ENCODE measurements around the gene RBBP9.
A peak's percentile ranks its signal among the peaks of the same experiment; 100 is the strongest.

Gene RBBP9

DNA sequence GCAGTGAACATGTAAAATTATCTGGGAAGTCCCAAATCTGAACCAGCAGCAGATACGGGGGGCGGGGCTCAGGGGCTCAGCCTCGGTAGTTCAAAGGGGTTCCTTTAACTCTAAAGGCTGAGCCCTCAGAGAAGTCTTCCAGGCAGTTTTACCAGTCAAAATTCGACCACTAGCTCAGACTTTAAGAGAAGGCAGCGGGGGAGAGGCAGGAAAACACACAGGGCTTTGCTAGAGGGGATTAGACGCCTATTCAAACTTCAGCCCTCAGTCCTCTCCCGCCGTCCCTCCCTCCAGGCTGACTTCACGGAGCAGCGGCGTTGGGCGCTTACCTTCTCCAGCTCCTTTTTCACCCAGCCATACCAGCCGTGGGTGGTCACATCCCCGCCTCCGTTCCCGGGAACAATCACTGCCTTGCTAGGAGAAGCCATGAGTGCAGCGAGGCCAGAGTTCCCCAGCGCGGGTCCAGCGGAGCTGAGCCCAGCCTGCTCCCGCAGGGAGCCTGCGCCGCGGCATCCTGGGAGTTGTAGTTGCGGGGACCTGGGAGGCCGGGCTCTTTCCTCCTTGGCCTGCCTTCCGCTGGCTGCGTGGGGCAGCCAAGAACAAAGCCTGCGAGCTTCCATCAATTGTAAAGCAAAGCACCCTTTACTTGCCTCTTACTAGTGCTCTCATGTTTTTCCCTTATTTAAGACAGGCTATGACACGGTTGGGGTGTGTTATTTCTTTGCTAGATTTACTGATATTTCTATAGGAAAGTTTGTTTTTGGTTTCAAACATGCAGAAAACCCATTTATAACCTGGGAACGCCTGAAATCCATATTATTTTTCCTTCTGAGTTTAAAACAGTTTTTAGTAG lies at the start of gene RBBP9:
Gene RBBP9, minus strand, starts transcription at position 486 of the 853 bp plus-strand sequence. Its CDS starts 58 bp downstream, at position 428.
- CTCF ChIA-PET: interaction anchor here (0.5 to 0.8 kb wide), 3 partner anchors 24 to 1512 kb away, joined by 3 to 7 read pairs (median 4); no protein-coding TSS in a partner anchor
- H3K36me3 ChIP-seq (ENCODE audit: control insufficient read depth in 2 of 2, insufficient read depth in 1 of 2, low read length in 2 of 2): peaks cover 0 to 18% of the 10 kb centered on the region in 2 experiments; a peak in 1 of 3 replicates
- POLR2A ChIA-PET: interaction anchor here (1.3 to 4.8 kb wide), 4 partner anchors 10 to 208 kb away, joined by 4 to 90 read pairs (median 8); partner anchors contain the start of genes DZANK1, POLR3F, SEC23B and ZNF133
- no peaks in the 10 kb centered on the region for H3K9me3 ChIP-seq (ENCODE audit: control insufficient read depth, insufficient read depth, low read depth, low read length)
- no peaks in the 10 kb centered on the region; the same call in 1 of the 2 replicates for H3K4me1 ChIP-seq (ENCODE audit: control insufficient read depth, insufficient read depth, low read length)
- H3K27ac ChIP-seq (ENCODE audit: extremely low read depth, low read depth, low read length): peak within 1 kb of the TSS; percentile 66; the same call in 1 of the 2 replicates
- H3K4me3 ChIP-seq (ENCODE audit: low read depth, low read length): peak within 1 kb of the TSS; percentile 98
- peak; percentile 39; the same call in 1 of the 2 replicates for TF ChIP-seq ZNF398 (tag by site-specific recombination; IDR thresholded peaks at IDR 0.05)
- peak; percentile 59; the same call in 1 of the 2 replicates for TF ChIP-seq ZNF501 (tag by site-specific recombination; IDR thresholded peaks at IDR 0.05)
- TF ChIP-seq ZNF24 (tag by site-specific recombination; IDR thresholded peaks at IDR 0.05): no peak
- TF ChIP-seq, protein P1, sequence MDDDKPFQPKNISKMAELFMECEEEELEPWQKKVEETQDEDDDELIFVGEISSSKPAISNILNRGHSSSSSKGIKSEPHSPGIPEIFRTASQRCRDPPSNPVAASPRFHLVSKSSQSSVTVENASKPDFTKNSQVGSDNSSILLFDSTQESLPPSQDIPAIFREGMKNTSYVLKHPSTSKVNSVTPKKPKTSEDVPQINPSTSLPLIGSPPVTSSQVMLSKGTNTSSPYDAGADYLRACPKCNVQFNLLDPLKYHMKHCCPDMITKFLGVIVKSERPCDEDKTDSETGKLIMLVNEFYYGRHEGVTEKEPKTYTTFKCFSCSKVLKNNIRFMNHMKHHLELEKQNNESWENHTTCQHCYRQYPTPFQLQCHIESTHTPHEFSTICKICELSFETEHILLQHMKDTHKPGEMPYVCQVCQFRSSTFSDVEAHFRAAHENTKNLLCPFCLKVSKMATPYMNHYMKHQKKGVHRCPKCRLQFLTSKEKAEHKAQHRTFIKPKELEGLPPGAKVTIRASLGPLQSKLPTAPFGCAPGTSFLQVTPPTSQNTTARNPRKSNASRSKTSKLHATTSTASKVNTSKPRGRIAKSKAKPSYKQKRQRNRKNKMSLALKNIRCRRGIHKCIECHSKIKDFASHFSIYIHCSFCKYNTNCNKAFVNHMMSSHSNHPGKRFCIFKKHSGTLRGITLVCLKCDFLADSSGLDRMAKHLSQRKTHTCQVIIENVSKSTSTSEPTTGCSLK (tag by site-specific recombination; IDR thresholded peaks at IDR 0.05): no peak
- TF ChIP-seq PRDM4 (tag by site-specific recombination; IDR thresholded peaks at IDR 0.05): no peak
- no peak for TF ChIP-seq ZNF658 (tag by site-specific recombination; IDR thresholded peaks at IDR 0.05)
- TF ChIP-seq ZNF2 (tag by site-specific recombination; IDR thresholded peaks at IDR 0.05): peak; percentile 66; the same call in 1 of the 2 replicates
- no peak for TF ChIP-seq KLF7 (tag by site-specific recombination; IDR thresholded peaks at IDR 0.05; ENCODE audit: borderline replicate concordance)
- no peak for TF ChIP-seq ZNF544 (tag by site-specific recombination; IDR thresholded peaks at IDR 0.05)
- TF ChIP-seq ZNF146 (tag by site-specific recombination; IDR thresholded peaks at IDR 0.05): no peak
- TF ChIP-seq ZNF830 (tag by site-specific recombination; IDR thresholded peaks at IDR 0.05; ENCODE audit: low read depth): no peak
- TF ChIP-seq ZNF555 (tag by site-specific recombination; conservative IDR thresholded peaks at IDR 0.05): no peak
- no peak for TF ChIP-seq HOXC10 (CRISPR knock-in tag; IDR thresholded peaks at IDR 0.05)
- no peak for TF ChIP-seq GLI2 (tag by site-specific recombination; IDR thresholded peaks at IDR 0.05; ENCODE audit: borderline replicate concordance, low read depth)
- peak; percentile 97 for TF ChIP-seq ZNF76 (tag by site-specific recombination; IDR thresholded peaks at IDR 0.05; ENCODE audit: borderline replicate concordance, low read depth)
- TF ChIP-seq ZFP69B (tag by site-specific recombination; IDR thresholded peaks at IDR 0.05): peak; percentile 61
- TF ChIP-seq ZNF202 (tag by site-specific recombination; IDR thresholded peaks at IDR 0.05; ENCODE audit: borderline replicate concordance): no peak
- no peak for TF ChIP-seq SCRT2 (tag by site-specific recombination; IDR thresholded peaks at IDR 0.05)
- TF ChIP-seq, protein P2, sequence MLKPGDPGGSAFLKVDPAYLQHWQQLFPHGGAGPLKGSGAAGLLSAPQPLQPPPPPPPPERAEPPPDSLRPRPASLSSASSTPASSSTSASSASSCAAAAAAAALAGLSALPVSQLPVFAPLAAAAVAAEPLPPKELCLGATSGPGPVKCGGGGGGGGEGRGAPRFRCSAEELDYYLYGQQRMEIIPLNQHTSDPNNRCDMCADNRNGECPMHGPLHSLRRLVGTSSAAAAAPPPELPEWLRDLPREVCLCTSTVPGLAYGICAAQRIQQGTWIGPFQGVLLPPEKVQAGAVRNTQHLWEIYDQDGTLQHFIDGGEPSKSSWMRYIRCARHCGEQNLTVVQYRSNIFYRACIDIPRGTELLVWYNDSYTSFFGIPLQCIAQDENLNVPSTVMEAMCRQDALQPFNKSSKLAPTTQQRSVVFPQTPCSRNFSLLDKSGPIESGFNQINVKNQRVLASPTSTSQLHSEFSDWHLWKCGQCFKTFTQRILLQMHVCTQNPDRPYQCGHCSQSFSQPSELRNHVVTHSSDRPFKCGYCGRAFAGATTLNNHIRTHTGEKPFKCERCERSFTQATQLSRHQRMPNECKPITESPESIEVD (tag by site-specific recombination; IDR thresholded peaks at IDR 0.05): no peak
- peak; percentile 40; the same call in 1 of the 2 replicates for TF ChIP-seq PATZ1 (tag by site-specific recombination; IDR thresholded peaks at IDR 0.05)
- no peak for TF ChIP-seq ZNF138 (tag by site-specific recombination; IDR thresholded peaks at IDR 0.05; ENCODE audit: borderline replicate concordance)
